HG02798 (cell line): ENCODE results near the gene ABAT.
"Not testable (repeated sequence)": the region's sequence is repeated elsewhere in the genome, so short reads cannot be mapped to it uniquely, and the experiment has no call there.

ENCODE experiments used
- ATAC-seq: cut with Tn5 transposase; IDR thresholded peaks from one replicate; pipeline ENCODE4 v1.9.1; 2021; ENCODE audit warnings: mild to moderate bottlenecking; ENCODE audit not compliant: unreplicated experiment, poor library complexity

ABAT gene

GRCh38 chr16:8648877-8649276, 25.5 kb upstream of the ABAT start:
- ATAC-seq = no peak

GRCh38 chr16:8649829-8650554, 24.4 kb upstream of the ABAT start:
- no peak for ATAC-seq

GRCh38 chr16:8651958-8652357, 22.5 kb upstream of the ABAT start:
- not testable (repeated sequence) for ATAC-seq

DNA sequence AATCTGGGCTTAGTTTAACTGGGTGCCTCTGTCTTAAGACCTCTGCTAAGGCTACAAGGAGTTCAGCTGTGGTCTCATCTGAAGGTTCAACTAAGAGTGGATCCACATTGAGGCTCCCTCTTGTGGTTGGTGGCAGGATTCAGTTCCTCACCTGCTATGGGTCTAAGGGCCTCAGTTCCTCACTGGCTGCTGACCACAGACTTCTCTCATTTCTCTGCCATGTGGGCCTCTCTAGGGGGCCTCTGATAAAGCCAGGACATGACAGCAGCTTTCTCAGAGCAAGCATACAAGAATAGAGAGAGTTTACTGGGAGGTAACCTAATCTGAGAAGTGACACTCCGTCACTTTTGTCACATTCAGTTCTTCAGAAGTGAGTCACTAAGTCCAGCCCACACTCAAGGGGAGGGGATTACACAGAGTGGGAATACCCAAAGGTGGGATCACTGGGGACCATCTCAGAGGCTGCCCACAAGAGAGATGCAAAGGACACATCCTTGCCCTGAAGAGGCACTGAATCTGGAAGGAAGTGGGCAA, 19.2 kb upstream of the ABAT start:
- ATAC-seq = peak; percentile 70

DNA sequence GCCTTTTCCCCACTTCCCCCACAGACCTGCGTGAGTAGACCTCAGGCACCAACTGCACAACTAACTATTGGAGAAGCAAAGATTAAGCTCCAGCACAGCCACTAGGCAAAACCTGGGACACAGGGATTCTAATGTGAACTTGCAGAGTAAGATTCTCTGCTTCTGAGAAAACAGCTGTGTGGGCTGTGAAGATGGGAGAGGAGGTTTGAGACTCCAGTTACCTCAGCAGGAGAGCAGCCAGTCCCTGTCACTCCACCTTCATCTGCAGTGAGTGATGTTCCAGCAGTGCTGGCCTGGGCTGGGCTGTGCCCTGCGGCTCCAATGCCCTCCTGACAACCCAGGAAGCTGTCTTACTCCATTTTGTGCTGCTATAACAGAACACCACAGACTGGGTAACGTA, 18.0 kb upstream of the ABAT start:
- ATAC-seq = no peak

DNA sequence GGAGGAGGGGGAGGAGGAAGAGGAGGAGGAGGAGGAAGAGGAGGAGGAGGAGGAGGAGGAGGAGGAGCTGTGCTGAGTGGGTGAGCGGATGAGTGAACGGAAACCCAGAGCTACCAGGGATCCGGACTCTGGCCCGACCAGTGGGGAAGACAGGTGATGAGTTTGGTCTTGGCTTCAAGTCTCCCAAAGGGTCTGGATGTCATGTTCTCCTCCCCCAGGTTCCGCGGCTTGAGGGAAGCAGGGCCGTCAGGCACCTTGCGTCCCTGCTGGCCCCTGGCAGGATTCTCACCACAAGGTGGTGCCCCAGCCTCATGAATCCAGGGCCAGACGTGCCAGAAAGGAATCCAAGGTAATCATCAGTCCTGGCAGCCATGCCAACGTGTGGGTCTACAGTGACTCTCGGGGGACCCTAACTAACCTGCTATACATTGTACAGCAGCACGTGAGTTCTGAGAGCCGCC, 13.5 kb upstream of the ABAT start:
- ATAC-seq = peak; percentile 50

DNA sequence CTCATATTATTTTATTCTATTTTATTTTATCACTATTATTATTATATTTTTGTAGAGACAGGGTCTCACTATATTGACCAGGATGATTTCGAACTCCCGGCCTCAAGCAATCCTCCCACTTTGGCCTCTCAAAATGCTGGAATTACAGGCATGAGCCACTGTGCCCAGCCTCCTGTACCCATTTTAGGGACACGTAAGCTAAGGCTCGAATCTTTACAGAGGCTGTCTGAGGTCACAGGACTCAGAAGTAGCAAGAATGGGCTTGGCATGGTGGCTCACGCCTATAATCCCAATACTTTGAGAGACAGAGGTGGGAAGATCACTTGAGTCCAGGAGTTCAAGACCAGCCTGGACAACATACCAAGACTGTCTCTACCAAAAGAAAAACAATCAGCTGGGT, 12.7 kb upstream of the ABAT start:
- no peak for ATAC-seq

DNA sequence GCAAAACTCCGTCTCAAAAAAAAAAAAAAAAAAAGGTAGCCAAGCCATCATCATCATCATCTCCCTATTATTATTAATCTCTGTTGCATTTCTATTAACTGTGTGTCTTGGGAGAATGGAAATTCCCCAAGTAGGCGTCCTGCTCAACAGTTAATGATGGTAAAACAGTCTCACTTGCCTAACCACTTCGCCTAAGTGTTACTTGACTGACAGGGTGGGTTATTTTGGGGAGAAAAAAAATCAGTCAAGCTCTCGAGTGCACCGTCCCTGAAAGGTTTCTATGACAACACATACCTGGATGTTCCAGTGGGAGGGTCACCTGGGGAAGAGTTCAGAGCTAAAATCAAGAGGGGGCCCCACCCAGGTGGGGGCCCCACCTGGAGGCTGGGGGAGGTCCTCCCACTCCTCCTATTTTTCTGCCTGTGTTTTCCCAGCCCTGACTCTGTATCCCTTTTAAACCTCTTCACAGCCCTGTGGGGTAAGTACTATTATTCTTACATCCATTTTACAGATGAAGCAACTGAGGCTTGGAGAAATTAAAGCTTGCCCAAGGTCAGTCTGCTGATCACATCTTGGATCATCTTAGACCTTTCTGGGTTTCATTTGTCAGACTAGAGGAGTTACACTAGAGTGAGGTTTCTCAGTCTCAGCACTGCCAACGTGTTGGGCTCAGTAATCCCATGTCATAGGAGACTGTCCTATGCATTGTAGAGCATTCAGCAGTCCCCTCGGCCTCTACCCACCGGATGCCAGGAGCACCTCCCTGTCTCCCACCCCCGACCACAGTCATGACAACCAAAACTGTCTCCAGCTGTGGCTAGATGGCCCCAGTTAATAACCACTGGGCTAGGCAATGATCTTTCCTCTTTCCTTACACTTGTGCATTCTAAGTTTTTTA, 11.0 kb upstream of the ABAT start:
- no peak for ATAC-seq

GRCh38 chr16:8665529-8665928, 8.9 kb upstream of the ABAT start:
- ATAC-seq = no peak

DNA sequence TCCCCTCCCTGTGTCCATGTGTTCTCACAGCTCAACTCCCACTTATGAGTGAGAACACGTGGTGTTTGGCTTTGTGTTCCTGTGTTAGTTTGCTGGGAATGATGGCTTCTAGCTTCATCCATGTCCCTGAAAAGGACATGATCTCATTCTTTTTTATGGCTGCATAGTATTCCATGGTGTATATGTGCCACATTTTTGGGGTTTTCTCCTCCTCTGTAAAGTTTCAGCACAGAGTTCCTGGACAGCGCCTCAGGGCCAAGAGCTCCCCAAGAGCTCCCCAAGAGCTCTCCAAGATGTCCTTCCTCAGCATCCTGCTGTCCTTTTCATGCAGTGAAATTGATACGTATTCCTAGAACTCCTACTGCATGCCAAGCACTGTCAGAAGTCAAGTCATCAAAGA, 6.9 kb upstream of the ABAT start:
- ATAC-seq = no peak

DNA sequence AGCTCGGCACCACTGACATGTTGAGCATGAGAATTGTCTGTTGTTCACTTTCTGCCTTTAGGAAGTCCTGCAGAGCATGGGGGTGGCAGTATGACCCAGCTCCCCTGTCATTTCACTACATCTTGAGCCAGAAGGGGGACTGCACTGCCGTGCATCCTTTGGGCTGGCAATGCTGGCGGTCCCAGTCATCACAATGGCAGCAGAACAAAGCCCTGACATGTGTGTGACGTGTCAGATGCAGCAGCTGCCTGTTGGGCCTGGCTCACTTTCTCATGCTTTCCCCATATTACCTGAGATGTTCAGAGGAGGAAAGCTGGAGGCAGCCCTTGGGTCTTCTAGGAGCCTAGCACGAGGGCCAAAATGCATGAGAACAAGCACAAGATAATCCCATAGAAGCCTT, 6.3 kb upstream of the ABAT start:
- no peak for ATAC-seq

GRCh38 chr16:8669481-8669880, 4.9 kb upstream of the ABAT start:
- no peak for ATAC-seq

DNA sequence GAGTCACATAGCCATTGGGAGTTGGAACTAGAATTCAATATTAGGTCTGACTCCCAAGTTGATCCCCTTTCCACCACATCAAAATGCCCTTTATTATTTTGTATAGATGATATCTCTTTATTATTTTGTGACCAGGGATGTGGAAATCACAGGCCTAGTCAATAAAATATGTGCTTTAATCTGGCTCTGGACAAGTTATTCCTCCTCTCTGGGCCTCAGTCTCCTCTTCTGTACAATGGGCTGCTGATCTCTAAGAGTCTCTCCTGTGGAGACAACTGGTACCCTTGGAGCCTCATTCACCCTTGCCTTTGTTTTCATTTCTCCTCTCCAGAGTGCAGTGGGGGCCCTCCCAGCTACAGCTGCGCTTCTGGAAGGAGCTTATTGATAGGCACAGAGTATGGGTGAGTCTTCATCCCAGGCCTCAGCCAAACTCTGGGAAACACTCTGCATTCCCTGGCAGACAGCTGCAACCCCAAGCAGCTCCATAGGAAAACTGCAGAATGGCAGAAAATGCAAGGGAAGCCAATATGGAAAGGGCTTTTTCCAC, 4.3 kb upstream of the ABAT start:
- no peak for ATAC-seq

- peak; percentile 38 for ATAC-seq
Measured at GRCh38 chr16:8673611-8674412, 605 bp upstream of the ABAT start.

- no peak for ATAC-seq
Measured at GRCh38 chr16:8675183-8676159, 1.1 kb downstream of the ABAT start.

DNA sequence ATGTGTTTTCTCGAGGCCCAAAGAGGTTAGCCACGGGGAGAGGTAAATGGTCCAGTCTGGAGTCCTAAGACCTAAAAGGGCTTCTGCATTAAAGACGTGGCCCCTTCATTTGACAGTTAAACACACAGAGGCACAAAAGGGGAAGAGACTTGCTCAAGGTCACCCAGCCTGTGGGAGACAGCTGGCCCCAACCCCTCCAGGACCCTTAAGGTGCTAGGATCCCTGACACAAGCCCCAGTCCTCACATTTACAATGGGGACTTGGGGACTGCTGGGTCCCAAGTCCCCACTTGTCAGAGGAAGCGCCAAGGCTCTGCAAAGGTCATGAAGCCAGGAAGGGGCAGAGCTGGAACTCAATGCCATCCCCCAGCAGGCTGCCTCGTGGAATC, 1.7 kb downstream of the ABAT start:
- no peak for ATAC-seq

GRCh38 chr16:8676737-8677375, 2.4 kb downstream of the ABAT start:
- ATAC-seq = no peak

DNA sequence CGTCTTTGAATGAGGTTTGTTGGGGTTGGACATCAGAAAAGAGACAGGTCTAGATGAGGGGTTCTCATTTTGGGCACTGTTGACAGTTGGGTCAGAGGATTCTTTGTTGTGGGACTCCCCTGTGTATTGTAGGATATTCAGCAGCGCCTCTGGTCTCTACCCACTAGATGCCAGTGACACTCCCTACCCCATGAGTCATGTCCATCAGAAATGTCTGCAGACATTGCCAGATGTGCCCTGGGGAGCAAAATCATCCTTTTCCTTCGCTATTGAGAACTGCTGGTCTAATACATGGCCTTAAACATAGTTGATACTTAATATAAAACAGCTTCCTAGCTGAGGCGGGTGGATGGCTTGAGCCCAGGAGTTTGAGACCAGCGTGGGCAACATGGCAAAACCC, 3.1 kb downstream of the ABAT start:
- no peak for ATAC-seq
